ENCODE data around the gene CFAP299.

CFAP299 gene

DNA sequence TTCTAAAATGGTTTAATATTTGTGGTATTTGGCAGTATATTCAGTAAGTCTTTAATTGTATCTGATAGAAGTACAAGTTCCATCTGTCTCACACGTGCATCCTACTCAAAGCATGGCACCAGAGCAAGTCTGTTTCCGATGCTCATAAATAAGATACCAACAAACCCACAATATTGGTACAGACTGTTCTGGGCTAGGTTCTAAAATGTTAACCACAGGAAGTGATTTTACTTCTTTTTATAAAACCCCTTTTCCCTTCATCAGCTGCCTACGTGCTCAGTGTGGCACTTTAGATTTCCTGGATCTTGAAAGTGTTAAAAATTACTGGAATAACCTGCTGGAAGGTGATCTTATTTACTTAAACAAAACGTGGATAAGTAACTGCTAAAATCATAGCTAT, 165.1 kb downstream of the CFAP299 start:
- Histone ChIP-seq H4K20me1 (ENCODE audit: control insufficient read depth, insufficient read depth, low read depth, low read length) (no peaks in the 10 kb centered on the region), H3K9me2 (replicated peaks; ENCODE audit: control insufficient read depth, low read length) (no peaks in the 10 kb centered on the region), H3K9me3 (ENCODE audit: control insufficient read depth, insufficient read depth, low read length) (peaks cover 26% of the 10 kb centered on the region), H3K4me1 (ENCODE audit: control insufficient read depth, low read length) (peaks cover 18% of the 10 kb centered on the region), H3K27ac (ENCODE audit: low read depth, low read length) (peak overlapping the region; percentile 6; the same call in 1 of the 2 replicates), H3F3A (ENCODE audit: control insufficient read depth, insufficient read depth) (no peaks in the 10 kb centered on the region), H3K27me3 (ENCODE audit: control insufficient read depth, low read length) (no peaks in the 10 kb centered on the region), H3K4me2 (ENCODE audit: low read length) (peak overlapping the region; percentile 19; the same call in 1 of the 2 replicates), H3K79me2 (ENCODE audit: control insufficient read depth, low read length) (no peaks in the 10 kb centered on the region), H3K36me3 (ENCODE audit: control insufficient read depth, low read length) (peaks cover 3% of the 10 kb centered on the region), H3K4me3 (ENCODE audit: low read length) (no peak overlapping the region)
- TF ChIP-seq EZH2phosphoT487 (IDR thresholded peaks at IDR 0.05; ENCODE audit: borderline replicate concordance, low read length) = no peak
- TF ChIP-seq, protein P1, sequence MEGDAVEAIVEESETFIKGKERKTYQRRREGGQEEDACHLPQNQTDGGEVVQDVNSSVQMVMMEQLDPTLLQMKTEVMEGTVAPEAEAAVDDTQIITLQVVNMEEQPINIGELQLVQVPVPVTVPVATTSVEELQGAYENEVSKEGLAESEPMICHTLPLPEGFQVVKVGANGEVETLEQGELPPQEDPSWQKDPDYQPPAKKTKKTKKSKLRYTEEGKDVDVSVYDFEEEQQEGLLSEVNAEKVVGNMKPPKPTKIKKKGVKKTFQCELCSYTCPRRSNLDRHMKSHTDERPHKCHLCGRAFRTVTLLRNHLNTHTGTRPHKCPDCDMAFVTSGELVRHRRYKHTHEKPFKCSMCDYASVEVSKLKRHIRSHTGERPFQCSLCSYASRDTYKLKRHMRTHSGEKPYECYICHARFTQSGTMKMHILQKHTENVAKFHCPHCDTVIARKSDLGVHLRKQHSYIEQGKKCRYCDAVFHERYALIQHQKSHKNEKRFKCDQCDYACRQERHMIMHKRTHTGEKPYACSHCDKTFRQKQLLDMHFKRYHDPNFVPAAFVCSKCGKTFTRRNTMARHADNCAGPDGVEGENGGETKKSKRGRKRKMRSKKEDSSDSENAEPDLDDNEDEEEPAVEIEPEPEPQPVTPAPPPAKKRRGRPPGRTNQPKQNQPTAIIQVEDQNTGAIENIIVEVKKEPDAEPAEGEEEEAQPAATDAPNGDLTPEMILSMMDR (IDR thresholded peaks at IDR 0.05; ENCODE audit: low read depth, low read length, poor library complexity, severe bottlenecking) = no peak

DNA sequence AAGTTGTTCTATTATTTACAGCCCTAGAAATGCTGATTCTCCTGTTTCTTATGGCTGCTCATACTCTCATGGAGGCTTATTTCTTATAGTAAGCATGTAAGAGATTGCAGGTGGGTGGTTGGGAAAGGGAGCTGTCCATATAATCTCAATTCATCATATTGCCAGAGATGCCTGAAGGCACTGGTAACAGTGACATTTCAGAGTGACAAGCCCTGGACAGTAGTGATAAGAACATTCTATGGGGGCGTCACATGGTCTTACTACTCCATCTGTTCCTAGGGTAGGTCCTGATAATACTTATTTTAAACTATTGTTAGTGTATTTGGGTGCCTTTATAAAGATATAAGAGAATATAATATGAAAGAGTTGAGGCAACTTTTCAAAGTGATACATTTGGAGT, 171.5 kb downstream of the CFAP299 start:
- peaks cover 7% of the 10 kb centered on the region; the same call in 1 of the 2 replicates for H3K36me3 ChIP-seq (ENCODE audit: control insufficient read depth, low read length)
- H3K9me3 ChIP-seq (ENCODE audit: control insufficient read depth, insufficient read depth, low read length) = peaks cover 6% of the 10 kb centered on the region; the same call in 1 of the 2 replicates
- no peaks in the 10 kb centered on the region for H3K27me3 ChIP-seq (ENCODE audit: control insufficient read depth, low read length)
- TF ChIP-seq, protein P1 (IDR thresholded peaks at IDR 0.05; ENCODE audit: low read depth, low read length, poor library complexity, severe bottlenecking) = no peak
- TF ChIP-seq EZH2phosphoT487 (IDR thresholded peaks at IDR 0.05; ENCODE audit: borderline replicate concordance, low read length) = no peak
- no peak overlapping the region for H3K4me3 ChIP-seq (ENCODE audit: low read length)
- no peaks in the 10 kb centered on the region for H3K9me2 ChIP-seq (replicated peaks; ENCODE audit: control insufficient read depth, low read length)
- H3K27ac ChIP-seq (ENCODE audit: low read depth, low read length) = no peak overlapping the region
- peaks cover 40% of the 10 kb centered on the region for H3K4me1 ChIP-seq (ENCODE audit: control insufficient read depth, low read length)
- H3F3A ChIP-seq (ENCODE audit: control insufficient read depth, insufficient read depth) = peaks cover 10% of the 10 kb centered on the region
- no peaks in the 10 kb centered on the region for H4K20me1 ChIP-seq (ENCODE audit: control insufficient read depth, insufficient read depth, low read depth, low read length)
- no peaks in the 10 kb centered on the region for H3K79me2 ChIP-seq (ENCODE audit: control insufficient read depth, low read length)
- H3K4me2 ChIP-seq (ENCODE audit: low read length) = 0 out of 2 replicates have a peak overlapping the region, but pooled peaks have one; percentile 27

DNA sequence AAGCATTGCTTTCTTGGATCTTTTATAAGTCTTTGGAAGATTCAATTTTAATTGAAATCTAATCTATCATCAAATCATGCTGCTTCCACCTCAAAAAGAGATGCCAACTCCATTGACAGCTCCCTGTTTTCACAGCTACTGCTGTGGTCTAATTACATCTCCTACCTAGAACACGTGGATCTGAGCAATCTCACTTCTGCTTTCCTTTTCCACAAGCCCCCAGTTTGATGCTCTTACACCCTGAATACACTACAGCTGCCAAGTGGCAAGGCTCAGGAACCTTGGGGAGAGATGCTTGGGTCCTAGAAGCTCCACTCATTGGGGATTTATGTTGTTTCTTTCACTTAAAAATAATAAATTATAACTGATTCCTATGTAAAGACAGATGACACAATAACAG, 172.0 kb downstream of the CFAP299 start:
- H4K20me1 ChIP-seq (ENCODE audit: control insufficient read depth, insufficient read depth, low read depth, low read length) = no peaks in the 10 kb centered on the region
- peaks cover 6% of the 10 kb centered on the region; the same call in 1 of the 2 replicates for H3K9me3 ChIP-seq (ENCODE audit: control insufficient read depth, insufficient read depth, low read length)
- no peaks in the 10 kb centered on the region for H3K79me2 ChIP-seq (ENCODE audit: control insufficient read depth, low read length)
- H3K36me3 ChIP-seq (ENCODE audit: control insufficient read depth, low read length) = peaks cover 7% of the 10 kb centered on the region; the same call in 1 of the 2 replicates
- H3K4me1 ChIP-seq (ENCODE audit: control insufficient read depth, low read length) = peaks cover 40% of the 10 kb centered on the region
- no peak overlapping the region for H3K4me3 ChIP-seq (ENCODE audit: low read length)
- no peaks in the 10 kb centered on the region for H3K9me2 ChIP-seq (replicated peaks; ENCODE audit: control insufficient read depth, low read length)
- no peak overlapping the region for H3K27ac ChIP-seq (ENCODE audit: low read depth, low read length)
- peaks cover 10% of the 10 kb centered on the region for H3F3A ChIP-seq (ENCODE audit: control insufficient read depth, insufficient read depth)
- TF ChIP-seq, protein P1 (IDR thresholded peaks at IDR 0.05; ENCODE audit: low read depth, low read length, poor library complexity, severe bottlenecking) = no peak
- TF ChIP-seq EZH2phosphoT487 (IDR thresholded peaks at IDR 0.05; ENCODE audit: borderline replicate concordance, low read length) = no peak
- peak overlapping the region; percentile 27; the same call in 1 of the 2 replicates for H3K4me2 ChIP-seq (ENCODE audit: low read length)
- no peaks in the 10 kb centered on the region for H3K27me3 ChIP-seq (ENCODE audit: control insufficient read depth, low read length)

Data from DOHH2 (cell line).